SK-N-SH treated with all-trans-retinoic acid at 6 μM for 48 hours (cell line): ENCODE results near the gene DXO.

Source experiments
- ATAC-seq: fragments of 200-7000 bp; cut with Tn5 transposase; 3 replicates; pipeline ENCODE4 v1.9.1; 2020; ENCODE audit warnings: mild to moderate bottlenecking, moderate library complexity
- ARNTL ChIP-seq: fragments of 450-650 bp; formaldehyde crosslinking; IDR thresholded peaks from 2 replicates; pipeline ENCODE4 v1.5.0; 2020; ENCODE audit warnings: low read depth, mild to moderate bottlenecking, moderate library complexity, borderline replicate concordance
- BACH2 ChIP-seq: fragments of 250-450 bp; sonication (Bioruptor Pico); IDR thresholded peaks from 2 replicates; pipeline ENCODE4 v1.9.0; 2021; ENCODE audit warnings: mild to moderate bottlenecking, borderline replicate concordance
- CREB5 ChIP-seq: fragments of 250-450 bp; sonication (Bioruptor Pico); IDR thresholded peaks from 2 replicates; pipeline ENCODE4 v1.5.1; 2020; ENCODE audit warnings: low read depth, mild to moderate bottlenecking, moderate library complexity
- CSDC2 ChIP-seq: fragments of 250-450 bp; sonication (Bioruptor Pico); IDR thresholded peaks from 2 replicates; pipeline ENCODE4 v1.5.0; 2020; ENCODE audit warnings: mild to moderate bottlenecking, moderate library complexity
- ESRRG ChIP-seq: fragments of 250-450 bp; sonication (Bioruptor Pico); IDR thresholded peaks from 2 replicates; pipeline ENCODE4 v1.6.1; 2021; ENCODE audit warnings: mild to moderate bottlenecking
- GLIS3 ChIP-seq: fragments of 250-450 bp; sonication (Bioruptor Pico); IDR thresholded peaks from 2 replicates; pipeline ENCODE4 v1.5.0; 2020; ENCODE audit warnings: mild to moderate bottlenecking, moderate library complexity
- ISL1 ChIP-seq: fragments of 250-450 bp; sonication (Bioruptor Pico); IDR thresholded peaks from 2 replicates; pipeline ENCODE4 v2.1.2; 2022; ENCODE audit warnings: mild to moderate bottlenecking, moderate library complexity
- OSR1 ChIP-seq: fragments of 250-450 bp; sonication (Bioruptor Pico); IDR thresholded peaks from 2 replicates; pipeline ENCODE4 v1.8.0; 2022; ENCODE audit warnings: moderate library complexity, mild to moderate bottlenecking, inconsistent platforms
- PATZ1 ChIP-seq: fragments of 250-450 bp; sonication (Bioruptor Pico); IDR thresholded peaks from 2 replicates; pipeline ENCODE4 v1.8.0; 2020; ENCODE audit warnings: mild to moderate bottlenecking, moderate library complexity, borderline replicate concordance
- PPARA ChIP-seq: fragments of 250-450 bp; sonication (Bioruptor Pico); IDR thresholded peaks from 2 replicates; pipeline ENCODE4 v1.5.0; 2020; ENCODE audit warnings: mild to moderate bottlenecking, borderline replicate concordance
- RARB ChIP-seq: fragments of 250-450 bp; sonication (Bioruptor Pico); IDR thresholded peaks from 2 replicates; pipeline ENCODE4 v1.8.0; 2021; ENCODE audit warnings: mild to moderate bottlenecking, moderate library complexity
- SNAI2 ChIP-seq: fragments of 250-450 bp; sonication (Bioruptor Pico); IDR thresholded peaks from 2 replicates; pipeline ENCODE4 v1.5.0; 2020; ENCODE audit warnings: mild to moderate bottlenecking, moderate library complexity
- TCF4 ChIP-seq: fragments of 250-450 bp; sonication (Bioruptor Pico); IDR thresholded peaks from 2 replicates; pipeline ENCODE4 v1.8.0; 2021; ENCODE audit warnings: mild to moderate bottlenecking, moderate library complexity, borderline replicate concordance
- TOX ChIP-seq: fragments of 250-450 bp; sonication (Bioruptor Pico); IDR thresholded peaks from 2 replicates; pipeline ENCODE4 v1.8.0; 2021; ENCODE audit warnings: mild to moderate bottlenecking, moderate library complexity, borderline replicate concordance
- ZC3H10 ChIP-seq: fragments of 250-450 bp; sonication (Bioruptor Pico); IDR thresholded peaks from 2 replicates; pipeline ENCODE4 v1.5.1; 2021; ENCODE audit warnings: mild to moderate bottlenecking, moderate library complexity
- ZFP3 ChIP-seq: fragments of 250-450 bp; sonication (Bioruptor Pico); IDR thresholded peaks from 2 replicates; pipeline ENCODE4 v1.5.0; 2020; ENCODE audit warnings: mild to moderate bottlenecking, moderate library complexity
- ZFP30 ChIP-seq: fragments of 450-650 bp; formaldehyde crosslinking; IDR thresholded peaks from 2 replicates; pipeline ENCODE4 v1.5.0; 2022; ENCODE audit warnings: mild to moderate bottlenecking, moderate library complexity
- ZNF565 ChIP-seq: fragments of 450-650 bp; formaldehyde crosslinking; conservative IDR thresholded peaks from 2 replicates; pipeline ENCODE4 v1.5.0; 2020; ENCODE audit warnings: low read depth, mild to moderate bottlenecking, moderate library complexity
- ZNF70 ChIP-seq: fragments of 450-650 bp; formaldehyde crosslinking; IDR thresholded peaks from 2 replicates; pipeline ENCODE4 v1.5.0; 2020; ENCODE audit warnings: mild to moderate bottlenecking, moderate library complexity
- ZNF8 ChIP-seq: fragments of 450-650 bp; formaldehyde crosslinking; IDR thresholded peaks from 2 replicates; pipeline ENCODE4 v1.5.0; 2020; ENCODE audit warnings: mild to moderate bottlenecking, moderate library complexity
- TF ChIP-seq, protein P1 (sequence below): fragments of 250-450 bp; sonication (Bioruptor Pico); IDR thresholded peaks from 2 replicates; pipeline ENCODE4 v1.5.0; 2020; ENCODE audit warnings: mild to moderate bottlenecking, moderate library complexity
- TF ChIP-seq, protein P2 (sequence below): fragments of 250-450 bp; sonication (Bioruptor Pico); IDR thresholded peaks from 2 replicates; pipeline ENCODE4 v1.8.0; 2021; ENCODE audit warnings: low read depth, mild to moderate bottlenecking, moderate library complexity, borderline replicate concordance
- TF ChIP-seq, protein P3 (sequence below): fragments of 250-450 bp; sonication (Bioruptor Pico); IDR thresholded peaks from 2 replicates; pipeline ENCODE4 v1.5.1; 2021; ENCODE audit warnings: mild to moderate bottlenecking, moderate library complexity

DXO gene

DNA sequence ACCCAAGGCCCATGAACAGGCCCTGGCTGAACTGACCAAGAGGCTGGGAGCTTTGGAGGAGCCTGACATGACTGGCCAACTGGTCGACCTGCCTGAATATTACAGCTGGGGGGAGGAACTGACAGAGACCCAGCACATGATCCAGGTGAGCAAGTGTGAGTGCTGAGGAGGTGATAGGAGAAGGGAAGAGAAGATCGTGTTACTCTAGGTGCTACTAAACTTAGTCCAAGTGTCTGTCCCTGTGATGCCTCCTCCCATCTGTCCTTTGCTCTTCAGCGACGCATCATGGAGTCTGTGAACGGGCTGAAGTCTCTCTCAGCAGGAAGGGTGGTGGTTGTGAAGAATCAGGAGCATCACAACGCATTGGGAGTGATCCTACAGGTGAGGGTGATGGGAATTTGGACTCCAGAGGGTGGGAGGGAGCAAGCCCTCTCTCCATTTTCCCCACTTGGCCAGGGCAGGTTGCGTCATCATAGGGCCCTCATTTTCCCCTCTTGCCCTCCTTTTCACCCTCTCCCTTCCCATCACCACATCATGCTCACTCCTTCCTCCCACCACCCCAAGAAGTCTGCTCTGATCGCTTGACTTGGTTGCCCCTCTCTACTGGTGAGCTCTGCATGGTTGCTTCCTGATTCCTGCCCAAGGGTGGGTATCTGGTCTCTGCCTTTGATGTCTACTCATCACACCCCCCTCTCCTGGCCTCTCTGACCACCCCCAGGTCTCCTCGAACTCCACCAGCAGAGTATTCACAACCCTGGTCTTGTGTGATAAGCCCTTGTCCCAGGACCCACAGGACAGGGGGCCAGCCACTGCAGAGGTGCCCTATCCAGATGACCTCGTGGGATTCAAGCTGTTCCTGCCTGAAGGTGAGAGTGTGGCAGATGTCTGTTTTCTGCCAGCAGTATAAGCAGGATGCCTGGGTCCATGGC is 4.7 kb downstream of the DXO start:
- TF ChIP-seq TCF4 (CRISPR knock-in tag), result no peak
- TF ChIP-seq ZNF8 (CRISPR knock-in tag), result no peak
- no peak for TF ChIP-seq ZFP30 (CRISPR knock-in tag)
- TF ChIP-seq ZNF565 (CRISPR knock-in tag), result no peak
- TF ChIP-seq ISL1 (CRISPR knock-in tag), result no peak
- no peak for TF ChIP-seq CSDC2 (CRISPR knock-in tag)
- no peak for TF ChIP-seq SNAI2 (CRISPR knock-in tag)
- TF ChIP-seq, protein P1, sequence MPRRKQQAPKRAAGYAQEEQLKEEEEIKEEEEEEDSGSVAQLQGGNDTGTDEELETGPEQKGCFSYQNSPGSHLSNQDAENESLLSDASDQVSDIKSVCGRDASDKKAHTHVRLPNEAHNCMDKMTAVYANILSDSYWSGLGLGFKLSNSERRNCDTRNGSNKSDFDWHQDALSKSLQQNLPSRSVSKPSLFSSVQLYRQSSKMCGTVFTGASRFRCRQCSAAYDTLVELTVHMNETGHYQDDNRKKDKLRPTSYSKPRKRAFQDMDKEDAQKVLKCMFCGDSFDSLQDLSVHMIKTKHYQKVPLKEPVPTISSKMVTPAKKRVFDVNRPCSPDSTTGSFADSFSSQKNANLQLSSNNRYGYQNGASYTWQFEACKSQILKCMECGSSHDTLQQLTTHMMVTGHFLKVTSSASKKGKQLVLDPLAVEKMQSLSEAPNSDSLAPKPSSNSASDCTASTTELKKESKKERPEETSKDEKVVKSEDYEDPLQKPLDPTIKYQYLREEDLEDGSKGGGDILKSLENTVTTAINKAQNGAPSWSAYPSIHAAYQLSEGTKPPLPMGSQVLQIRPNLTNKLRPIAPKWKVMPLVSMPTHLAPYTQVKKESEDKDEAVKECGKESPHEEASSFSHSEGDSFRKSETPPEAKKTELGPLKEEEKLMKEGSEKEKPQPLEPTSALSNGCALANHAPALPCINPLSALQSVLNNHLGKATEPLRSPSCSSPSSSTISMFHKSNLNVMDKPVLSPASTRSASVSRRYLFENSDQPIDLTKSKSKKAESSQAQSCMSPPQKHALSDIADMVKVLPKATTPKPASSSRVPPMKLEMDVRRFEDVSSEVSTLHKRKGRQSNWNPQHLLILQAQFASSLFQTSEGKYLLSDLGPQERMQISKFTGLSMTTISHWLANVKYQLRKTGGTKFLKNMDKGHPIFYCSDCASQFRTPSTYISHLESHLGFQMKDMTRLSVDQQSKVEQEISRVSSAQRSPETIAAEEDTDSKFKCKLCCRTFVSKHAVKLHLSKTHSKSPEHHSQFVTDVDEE (CRISPR knock-in tag), result no peak
- TF ChIP-seq ARNTL (CRISPR knock-in tag), result no peak
- TF ChIP-seq, protein P2, sequence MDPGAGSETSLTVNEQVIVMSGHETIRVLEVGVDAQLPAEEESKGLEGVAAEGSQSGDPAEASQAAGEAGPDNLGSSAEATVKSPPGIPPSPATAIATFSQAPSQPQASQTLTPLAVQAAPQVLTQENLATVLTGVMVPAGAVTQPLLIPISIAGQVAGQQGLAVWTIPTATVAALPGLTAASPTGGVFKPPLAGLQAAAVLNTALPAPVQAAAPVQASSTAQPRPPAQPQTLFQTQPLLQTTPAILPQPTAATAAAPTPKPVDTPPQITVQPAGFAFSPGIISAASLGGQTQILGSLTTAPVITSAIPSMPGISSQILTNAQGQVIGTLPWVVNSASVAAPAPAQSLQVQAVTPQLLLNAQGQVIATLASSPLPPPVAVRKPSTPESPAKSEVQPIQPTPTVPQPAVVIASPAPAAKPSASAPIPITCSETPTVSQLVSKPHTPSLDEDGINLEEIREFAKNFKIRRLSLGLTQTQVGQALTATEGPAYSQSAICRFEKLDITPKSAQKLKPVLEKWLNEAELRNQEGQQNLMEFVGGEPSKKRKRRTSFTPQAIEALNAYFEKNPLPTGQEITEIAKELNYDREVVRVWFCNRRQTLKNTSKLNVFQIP, result no peak
- no peak for TF ChIP-seq TOX (CRISPR knock-in tag)
- TF ChIP-seq ZC3H10, result no peak
- no peak for TF ChIP-seq PATZ1 (CRISPR knock-in tag)
- no peak for ATAC-seq

DNA sequence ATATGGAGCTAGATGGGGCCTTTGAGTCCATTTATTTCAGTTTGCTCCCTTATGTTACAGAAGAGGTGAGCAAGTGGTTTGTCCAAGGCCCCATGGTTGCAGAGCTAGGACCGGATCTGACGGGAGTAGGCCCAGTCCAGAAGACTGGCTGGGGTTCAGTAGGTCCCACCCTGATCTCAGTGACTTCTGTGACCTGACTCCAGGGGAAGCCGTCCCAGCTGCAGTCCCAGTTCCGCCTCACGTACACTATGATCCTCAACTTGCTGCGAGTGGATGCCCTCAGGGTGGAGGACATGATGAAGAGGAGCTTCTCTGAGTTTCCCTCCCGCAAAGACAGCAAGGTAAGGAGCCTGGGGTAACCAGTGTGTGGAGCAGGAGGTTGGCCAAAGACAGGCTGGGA is 5.4 kb downstream of the DXO start:
- ATAC-seq, result no peak
- TF ChIP-seq ZNF70 (CRISPR knock-in tag) (no peak), RARB (CRISPR knock-in tag) (no peak), SNAI2 (CRISPR knock-in tag) (no peak), ZFP3 (no peak), GLIS3 (CRISPR knock-in tag) (no peak), PPARA (CRISPR knock-in tag) (no peak), TOX (CRISPR knock-in tag) (no peak), ZNF8 (CRISPR knock-in tag) (no peak), BACH2 (CRISPR knock-in tag) (no peak), CREB5 (no peak), PATZ1 (CRISPR knock-in tag) (no peak), TCF4 (CRISPR knock-in tag) (no peak), CSDC2 (CRISPR knock-in tag) (no peak), ESRRG (CRISPR knock-in tag) (no peak), OSR1 (no peak), ARNTL (CRISPR knock-in tag) (no peak)
- TF ChIP-seq, protein P2, result no peak
- TF ChIP-seq, protein P3, sequence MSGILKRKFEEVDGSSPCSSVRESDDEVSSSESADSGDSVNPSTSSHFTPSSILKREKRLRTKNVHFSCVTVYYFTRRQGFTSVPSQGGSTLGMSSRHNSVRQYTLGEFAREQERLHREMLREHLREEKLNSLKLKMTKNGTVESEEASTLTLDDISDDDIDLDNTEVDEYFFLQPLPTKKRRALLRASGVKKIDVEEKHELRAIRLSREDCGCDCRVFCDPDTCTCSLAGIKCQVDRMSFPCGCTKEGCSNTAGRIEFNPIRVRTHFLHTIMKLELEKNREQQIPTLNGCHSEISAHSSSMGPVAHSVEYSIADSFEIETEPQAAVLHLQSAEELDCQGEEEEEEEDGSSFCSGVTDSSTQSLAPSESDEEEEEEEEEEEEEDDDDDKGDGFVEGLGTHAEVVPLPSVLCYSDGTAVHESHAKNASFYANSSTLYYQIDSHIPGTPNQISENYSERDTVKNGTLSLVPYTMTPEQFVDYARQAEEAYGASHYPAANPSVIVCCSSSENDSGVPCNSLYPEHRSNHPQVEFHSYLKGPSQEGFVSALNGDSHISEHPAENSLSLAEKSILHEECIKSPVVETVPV (CRISPR knock-in tag), result no peak
